ENCODE data around the gene PRKN. TPM values are rescaled to one million over a fixed set of nuclear protein-coding genes. Genes with fewer than 3 reads are reported as not detected.

PRKN gene
- total RNA-seq, 1 donor from 2014 or later: 0.34 TPM

- DNase-seq: no peak
Measured at GRCh38 chr6:161396539-161396938, 1331.0 kb downstream of the PRKN start.

- no peak for DNase-seq
Measured at GRCh38 chr6:161395716-161396231, 1331.8 kb downstream of the PRKN start.

GRCh38 chr6:161394437-161394836 lies 1333.1 kb downstream of the PRKN start:
- no peak for DNase-seq

GRCh38 chr6:161393839-161394364 lies 1333.7 kb downstream of the PRKN start:
- DNase-seq: peak; percentile 89

- DNase-seq: no peak
Measured at GRCh38 chr6:161393292-161393691, 1334.3 kb downstream of the PRKN start.

GRCh38 chr6:161389756-161390155 lies 1337.8 kb downstream of the PRKN start:
- no peak for DNase-seq

- DNase-seq: no peak
Measured at GRCh38 chr6:161383951-161384350, 1343.6 kb downstream of the PRKN start.

GRCh38 chr6:161379834-161380582 lies 1347.6 kb downstream of the PRKN start:
- DNase-seq: no peak

GRCh38 chr6:161378115-161378514 lies 1349.5 kb downstream of the PRKN start:
- DNase-seq: no peak

GRCh38 chr6:161377116-161377515 lies 1350.5 kb downstream of the PRKN start:
- no peak for DNase-seq

- DNase-seq: no peak
Measured at GRCh38 chr6:161376367-161376766, 1351.2 kb downstream of the PRKN start.

GRCh38 chr6:161374971-161375873 lies 1352.3 kb downstream of the PRKN start:
- DNase-seq: peak; percentile 59

GRCh38 chr6:161373905-161374451 lies 1353.6 kb downstream of the PRKN start:
- peak; percentile 78 for DNase-seq

- DNase-seq: no peak
Measured at GRCh38 chr6:161372422-161372793, 1355.2 kb downstream of the PRKN start.

- peak; percentile 83 for DNase-seq
Measured at GRCh38 chr6:161370880-161371279, 1356.7 kb downstream of the PRKN start.

GRCh38 chr6:161369339-161369738 lies 1358.2 kb downstream of the PRKN start:
- DNase-seq: no peak

- DNase-seq: no peak
Measured at GRCh38 chr6:161368514-161368913, 1359.1 kb downstream of the PRKN start.

- DNase-seq: no peak
Measured at GRCh38 chr6:161367472-161367871, 1360.1 kb downstream of the PRKN start.

GRCh38 chr6:161366301-161366923 lies 1361.2 kb downstream of the PRKN start:
- no peak for DNase-seq

GRCh38 chr6:161365633-161366032 lies 1361.9 kb downstream of the PRKN start:
- DNase-seq: no peak

- DNase-seq: no peak
Measured at GRCh38 chr6:161363286-161363685, 1364.3 kb downstream of the PRKN start.

GRCh38 chr6:161362266-161362665 lies 1365.3 kb downstream of the PRKN start:
- DNase-seq: no peak

GRCh38 chr6:161361529-161361928 lies 1366.0 kb downstream of the PRKN start:
- no peak for DNase-seq
